Measurements from ENCODE around the gene IFNAR1. TPM values are rescaled to one million over a fixed set of nuclear protein-coding genes. Genes with fewer than 3 reads are reported as not detected.
A peak's percentile ranks its signal among the peaks of the same experiment; 100 is the strongest.

IFNAR1 gene
- total RNA-seq, 3 donors from 2014 or later (not counting 1 experiment from before 2014, with no cell fraction given), result 15.0 to 21.3 (median 19.3) TPM

- DNase-seq, result peak; percentile 71 to 86
- ATAC-seq, result peak; percentile 58 to 81 (median 75)
These were observed 58.5 kb downstream of the IFNAR1 start for GRCh38 chr21:33383056-33383888.

GRCh38 chr21:33384841-33385331 is 60.1 kb downstream of the IFNAR1 start:
- peak overlapping the region; percentile 32 for H3K27ac ChIP-seq (ENCODE audit: low read length)
- Mint-ChIP-seq H3K27ac (peak overlapping the region; percentile 69 to 90), H3K4me3 (peak overlapping the region; percentile 80), H3K27me3 (ENCODE audit: low read depth in 2 of 2) (peaks cover 39 to 46% of the 10 kb centered on the region in 2 donors), H3K4me1 (peaks cover 49 to 55% of the 10 kb centered on the region in 2 donors), H3K9me3 (no peaks in the 10 kb centered on the region), H3K36me3 (no peaks in the 10 kb centered on the region)
- peak; percentile 32 to 84 for DNase-seq
- peaks cover 52% of the 10 kb centered on the region for H3K27me3 ChIP-seq (ENCODE audit: control insufficient read depth, insufficient read depth, low read length)
- H3K9me3 ChIP-seq (ENCODE audit: control insufficient read depth, insufficient read depth, low read length), result no peaks in the 10 kb centered on the region
- H3K4me1 ChIP-seq (ENCODE audit: control insufficient read depth, insufficient read depth, low read length), result peaks cover 62% of the 10 kb centered on the region
- no peak for TF ChIP-seq CTCF (IDR thresholded peaks at IDR 0.05)
- intact Hi-C loops (cut with micrococcal nuclease), result loop anchor here (2.0 to 5.0 kb wide), 3 partner anchors 60 to 452 kb away; partner anchors contain the start of gene IFNAR1
- 34% methylated on average over 17 of the region's 17 CpGs for WGBS (ENCODE audit: insufficient coverage)
- no peaks in the 10 kb centered on the region for H3K36me3 ChIP-seq (ENCODE audit: control insufficient read depth, insufficient read depth, low read length)
- no peak overlapping the region for H3K4me3 ChIP-seq (ENCODE audit: low read length)
- ATAC-seq, result peak; percentile 37 to 68 (median 62)

More at GRCh38 chr21:33383056-33383888, 58.5 kb downstream of the IFNAR1 start:
- peaks cover 68% of the 10 kb centered on the region for H3K4me1 ChIP-seq (ENCODE audit: control insufficient read depth, insufficient read depth, low read length)
- H3K27me3 ChIP-seq (ENCODE audit: control insufficient read depth, insufficient read depth, low read length), result peaks cover 49% of the 10 kb centered on the region
- H3K4me3 ChIP-seq (ENCODE audit: low read length), result peak overlapping the region; percentile 25
- Mint-ChIP-seq H3K27me3 (ENCODE audit: low read depth in 2 of 2) (peaks cover 34 to 39% of the 10 kb centered on the region in 2 donors), H3K36me3 (no peaks in the 10 kb centered on the region), H3K27ac (peak overlapping the region; percentile 69 to 73), H3K9me3 (no peaks in the 10 kb centered on the region), H3K4me3 (peak overlapping the region; percentile 71), H3K4me1 (peaks cover 51 to 55% of the 10 kb centered on the region in 2 donors)
- 1% methylated on average over 18 of the region's 20 CpGs for WGBS (ENCODE audit: insufficient coverage)
- H3K27ac ChIP-seq (ENCODE audit: low read length), result peak overlapping the region; percentile 75
- H3K36me3 ChIP-seq (ENCODE audit: control insufficient read depth, insufficient read depth, low read length), result no peaks in the 10 kb centered on the region
- intact Hi-C loops (cut with micrococcal nuclease), result loop anchor here (5.0 kb wide), 1 partner anchor 181 kb away; no protein-coding TSS in a partner anchor
- no peak for TF ChIP-seq CTCF (IDR thresholded peaks at IDR 0.05)
- H3K9me3 ChIP-seq (ENCODE audit: control insufficient read depth, insufficient read depth, low read length), result no peaks in the 10 kb centered on the region

GRCh38 chr21:33386222-33386784 is 61.5 kb downstream of the IFNAR1 start:
- H3K27ac ChIP-seq (ENCODE audit: low read length), result no peak overlapping the region
- intact Hi-C loops (cut with micrococcal nuclease), result no loop called here
- H3K4me1 Mint-ChIP-seq, result peaks cover 35 to 41% of the 10 kb centered on the region in 2 donors
- H3K4me3 ChIP-seq (ENCODE audit: low read length), result no peak overlapping the region
- no peaks in the 10 kb centered on the region for H3K9me3 ChIP-seq (ENCODE audit: control insufficient read depth, insufficient read depth, low read length)
- H3K9me3 Mint-ChIP-seq, result no peaks in the 10 kb centered on the region
- ATAC-seq (no peak), DNase-seq (no peak)
- peaks cover 49% of the 10 kb centered on the region for H3K4me1 ChIP-seq (ENCODE audit: control insufficient read depth, insufficient read depth, low read length)
- no peaks in the 10 kb centered on the region for H3K36me3 Mint-ChIP-seq
- peaks cover 56% of the 10 kb centered on the region for H3K27me3 ChIP-seq (ENCODE audit: control insufficient read depth, insufficient read depth, low read length)
- no peak overlapping the region for H3K27ac Mint-ChIP-seq
- no peaks in the 10 kb centered on the region for H3K36me3 ChIP-seq (ENCODE audit: control insufficient read depth, insufficient read depth, low read length)
- 96% methylated on average over 6 of the region's 6 CpGs for WGBS (ENCODE audit: insufficient coverage)
- no peak overlapping the region for H3K4me3 Mint-ChIP-seq
- TF ChIP-seq CTCF (IDR thresholded peaks at IDR 0.05), result no peak
- H3K27me3 Mint-ChIP-seq (ENCODE audit: low read depth in 2 of 2), result peaks cover 43 to 45% of the 10 kb centered on the region in 2 donors
